Activated CD8-positive, alpha-beta memory T cell treated with anti-CD3 and anti-CD28 coated beads, Interleukin-2, amount 10 ng/mL, durations not matched to agents 7 days and 5 days (primary cell): ENCODE results near the gene TRIM22. TPM values are rescaled to one million over a fixed set of nuclear protein-coding genes. Genes with fewer than 3 reads are reported as not detected.
"Not testable (repeated sequence)": the region's sequence is repeated elsewhere in the genome, so short reads cannot be mapped to it uniquely, and the experiment has no call there.

ENCODE experiments used
- ATAC-seq: fragments of 150-1000 bp; cut with Tn5 transposase; one replicate; pipeline ENCODE4 v1.10.0; 2021; ENCODE audit warnings: moderate library complexity
- CTCF ChIA-PET: fragments of 350-600 bp; sonication (Branson Sonifier 250); formaldehyde crosslinking; loops from one replicate; lab custom pipeline; 2021; ENCODE audit warnings: antibody characterized with exemption; lab: Charles Lee
- DNase-seq: peaks from one replicate; pipeline ENCODE4 v3.0.0-alpha.2; 2020
- H3K27ac Mint-ChIP-seq: one replicate; pipeline ENCODE4 v1.8.0; 2021; ENCODE audit warnings: mild to moderate bottlenecking, mixed read lengths
- H3K27me3 Mint-ChIP-seq: one replicate; pipeline ENCODE4 v1.8.0; 2021; ENCODE audit warnings: mixed read lengths
- H3K36me3 Mint-ChIP-seq: one replicate; pipeline ENCODE4 v1.8.0; 2021; ENCODE audit warnings: mild to moderate bottlenecking, mixed read lengths
- H3K4me1 Mint-ChIP-seq: one replicate; pipeline ENCODE4 v1.8.0; 2021; ENCODE audit warnings: mixed read lengths
- H3K4me3 Mint-ChIP-seq: one replicate; pipeline ENCODE4 v1.8.0; 2021; ENCODE audit warnings: mild to moderate bottlenecking, moderate library complexity, mixed read lengths
- H3K9me3 Mint-ChIP-seq: one replicate; pipeline ENCODE4 v1.8.0; 2022; ENCODE audit warnings: low read depth, mixed read lengths
- total RNA-seq, 2 experiments: library from RNA; stranded (reverse); gene quantifications; one replicate each; pipeline ENCODE4 v1.2.3, GENCODE V29; 2021

The TRIM22 gene, protein sequence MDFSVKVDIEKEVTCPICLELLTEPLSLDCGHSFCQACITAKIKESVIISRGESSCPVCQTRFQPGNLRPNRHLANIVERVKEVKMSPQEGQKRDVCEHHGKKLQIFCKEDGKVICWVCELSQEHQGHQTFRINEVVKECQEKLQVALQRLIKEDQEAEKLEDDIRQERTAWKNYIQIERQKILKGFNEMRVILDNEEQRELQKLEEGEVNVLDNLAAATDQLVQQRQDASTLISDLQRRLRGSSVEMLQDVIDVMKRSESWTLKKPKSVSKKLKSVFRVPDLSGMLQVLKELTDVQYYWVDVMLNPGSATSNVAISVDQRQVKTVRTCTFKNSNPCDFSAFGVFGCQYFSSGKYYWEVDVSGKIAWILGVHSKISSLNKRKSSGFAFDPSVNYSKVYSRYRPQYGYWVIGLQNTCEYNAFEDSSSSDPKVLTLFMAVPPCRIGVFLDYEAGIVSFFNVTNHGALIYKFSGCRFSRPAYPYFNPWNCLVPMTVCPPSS
- total RNA-seq: 100 to 1,000 TPM; 139 to 238 TPM

DNA sequence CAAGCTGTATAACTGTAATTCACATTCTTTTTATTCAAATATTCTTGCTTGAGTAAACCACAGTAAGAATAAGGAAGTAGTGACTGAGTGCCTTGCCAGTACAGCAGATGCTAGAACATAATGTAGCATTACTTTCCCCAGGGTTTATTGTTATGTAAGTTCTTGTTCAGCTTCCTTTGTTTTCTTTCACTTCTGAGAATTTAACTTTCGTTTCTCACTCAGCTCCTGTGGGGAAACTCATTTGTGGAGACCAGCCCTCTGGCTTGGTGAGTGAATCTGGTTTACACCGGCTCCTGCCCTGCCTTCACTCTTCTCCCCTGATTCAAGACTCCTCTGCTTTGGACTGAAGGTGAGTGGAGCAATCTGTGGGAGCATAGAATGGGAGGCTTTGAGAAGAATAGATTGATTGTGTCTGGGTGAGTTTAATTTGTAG lies at the start of gene TRIM22:
Gene TRIM22 (plus strand): TSS at position 240 of the 433 bp plus-strand sequence. CDS start 6,443 bp downstream, outside the sequence.
- peak within 1 kb of the TSS; percentile 95 for H3K27ac Mint-ChIP-seq
- CTCF ChIA-PET: interaction anchor here (0.8 to 1.2 kb wide), 5 partner anchors 10 to 120 kb away, joined by 3 to 7 read pairs (median 3); no protein-coding TSS in a partner anchor
- H3K36me3 Mint-ChIP-seq: peaks cover 34% of the 10 kb centered on the region
- ATAC-seq (peak; percentile 72), DNase-seq (peak; percentile 86)
- H3K4me3 Mint-ChIP-seq: peak within 1 kb of the TSS; percentile 88
- no peaks in the 10 kb centered on the region for H3K27me3 Mint-ChIP-seq
- H3K4me1 Mint-ChIP-seq: peaks cover 39% of the 10 kb centered on the region
- H3K9me3 Mint-ChIP-seq: no peaks in the 10 kb centered on the region

DNA sequence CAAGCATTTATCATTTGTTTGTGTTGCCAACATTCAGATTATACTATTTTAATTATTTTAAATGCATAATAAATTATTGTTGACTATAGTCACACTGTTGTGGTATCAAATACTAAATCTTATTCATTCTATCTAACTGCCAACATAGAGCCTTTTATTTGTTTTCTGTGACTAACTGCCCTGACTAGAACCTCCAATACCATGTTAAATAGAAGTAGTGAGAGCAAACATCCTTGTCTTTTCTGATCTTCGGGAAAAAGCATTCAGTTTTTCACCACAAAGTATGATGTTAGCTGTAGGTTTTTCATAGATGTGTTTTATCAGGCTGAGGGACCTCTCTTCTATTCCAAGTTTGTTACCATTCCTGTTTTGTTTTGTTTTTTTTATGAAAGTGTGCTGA lies 49.6 kb upstream of the TRIM22 start:
- Mint-ChIP-seq H3K4me3 (no peak overlapping the region), H3K36me3 (peaks cover 56% of the 10 kb centered on the region), H3K27me3 (no peaks in the 10 kb centered on the region), H3K9me3 (peaks cover 3% of the 10 kb centered on the region), H3K4me1 (peaks cover 11% of the 10 kb centered on the region), H3K27ac (no peak overlapping the region)
- DNase-seq: no peak
- CTCF ChIA-PET: no interaction called here
- no peak for ATAC-seq

DNA sequence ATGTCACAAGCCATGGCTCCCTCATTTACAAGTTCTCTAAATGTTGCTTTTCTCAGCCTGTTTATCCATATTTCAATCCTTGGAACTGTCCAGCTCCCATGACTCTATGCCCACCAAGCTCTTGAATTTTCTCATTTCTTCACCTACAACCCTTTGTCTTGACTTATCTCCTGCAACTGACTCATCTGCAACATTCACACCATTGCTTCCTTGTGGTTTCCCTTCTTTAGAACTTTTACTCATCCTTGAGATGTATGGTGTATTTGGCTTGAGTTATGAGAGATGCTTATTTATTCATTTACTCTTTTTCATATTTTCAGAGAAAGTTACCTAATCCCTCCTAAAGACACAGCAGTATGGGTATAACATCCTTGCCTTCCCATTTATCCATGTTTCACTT lies 46.0 kb upstream of the TRIM22 start:
- H3K27ac Mint-ChIP-seq: no peak overlapping the region
- peaks cover 37% of the 10 kb centered on the region for H3K36me3 Mint-ChIP-seq
- peak; percentile 33 for ATAC-seq
- H3K9me3 Mint-ChIP-seq: peaks cover 3% of the 10 kb centered on the region
- DNase-seq: no peak
- no peaks in the 10 kb centered on the region for H3K27me3 Mint-ChIP-seq
- H3K4me3 Mint-ChIP-seq: no peak overlapping the region
- CTCF ChIA-PET: no interaction called here
- H3K4me1 Mint-ChIP-seq: peaks cover 11% of the 10 kb centered on the region

DNA sequence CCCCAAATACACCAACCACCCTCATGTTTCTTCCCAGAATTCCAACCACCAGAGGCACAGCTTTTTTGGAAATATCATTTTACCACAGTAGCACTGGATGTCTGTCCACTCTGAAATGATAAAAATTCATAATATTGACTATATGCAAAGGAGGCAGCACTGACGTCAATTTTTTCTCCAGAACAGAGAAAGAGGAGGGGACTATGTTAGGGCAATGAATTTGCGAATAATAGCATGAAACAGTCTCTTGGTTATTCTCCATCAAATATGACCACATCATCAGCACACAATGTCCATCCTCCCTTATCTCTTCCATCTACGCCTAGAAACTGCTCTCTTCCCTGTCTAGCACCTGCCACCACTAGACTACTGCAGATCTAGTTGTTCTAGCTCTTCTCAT lies 43.5 kb upstream of the TRIM22 start:
- DNase-seq (no peak), ATAC-seq (no peak)
- Mint-ChIP-seq H3K36me3 (peaks cover 28% of the 10 kb centered on the region), H3K4me3 (no peak overlapping the region), H3K4me1 (peaks cover 11% of the 10 kb centered on the region), H3K27ac (no peak overlapping the region), H3K9me3 (peaks cover 1% of the 10 kb centered on the region), H3K27me3 (no peaks in the 10 kb centered on the region)
- CTCF ChIA-PET: no interaction called here

DNA sequence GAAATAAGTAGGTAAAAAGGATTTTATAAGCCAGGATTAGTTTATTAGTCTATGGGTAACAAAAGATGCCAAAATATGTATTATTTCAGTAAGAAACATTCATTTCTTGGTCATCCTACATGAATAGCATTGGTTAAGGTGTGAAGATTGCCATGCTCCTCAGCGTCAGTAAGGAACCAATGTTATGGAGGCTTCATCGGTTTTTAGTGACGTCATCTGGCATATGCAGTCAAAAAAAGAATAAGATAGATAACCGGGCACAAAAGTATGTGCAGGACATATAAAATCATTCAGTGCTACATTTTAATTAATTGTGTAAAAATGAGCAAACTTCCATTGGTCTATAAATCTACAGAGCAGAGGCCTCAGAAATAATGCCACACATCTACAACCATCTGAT lies 34.1 kb upstream of the TRIM22 start:
- no peak for ATAC-seq
- CTCF ChIA-PET: no interaction called here
- peaks cover 4% of the 10 kb centered on the region for H3K4me1 Mint-ChIP-seq
- peaks cover 13% of the 10 kb centered on the region for H3K36me3 Mint-ChIP-seq
- no peak for DNase-seq
- peaks cover 2% of the 10 kb centered on the region for H3K9me3 Mint-ChIP-seq
- no peak overlapping the region for H3K27ac Mint-ChIP-seq
- no peaks in the 10 kb centered on the region for H3K27me3 Mint-ChIP-seq
- H3K4me3 Mint-ChIP-seq: no peak overlapping the region

DNA sequence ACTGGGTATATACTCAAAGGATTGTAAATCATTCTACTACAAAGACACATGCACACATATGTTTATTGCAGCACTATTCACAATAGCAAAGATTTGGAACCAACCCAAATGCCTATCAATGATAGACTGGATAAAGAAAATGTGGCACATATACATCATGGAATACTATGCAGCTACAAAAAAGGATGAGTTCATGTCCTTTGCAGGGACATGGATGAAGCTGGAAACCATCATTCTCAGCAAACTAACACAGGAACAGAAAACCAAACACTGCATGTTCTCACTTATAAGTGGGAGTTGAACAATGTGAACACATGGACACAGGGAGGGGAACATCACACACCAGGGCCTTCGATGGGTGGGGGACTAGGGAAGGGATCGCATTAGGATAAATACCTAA lies 32.6 kb upstream of the TRIM22 start:
- H3K27ac Mint-ChIP-seq, CTCF ChIA-PET, ATAC-seq, H3K4me3 Mint-ChIP-seq, H3K27me3 Mint-ChIP-seq, H3K9me3 Mint-ChIP-seq, DNase-seq, H3K4me1 Mint-ChIP-seq: not testable (repeated sequence)
- peaks cover 13% of the 10 kb centered on the region for H3K36me3 Mint-ChIP-seq

DNA sequence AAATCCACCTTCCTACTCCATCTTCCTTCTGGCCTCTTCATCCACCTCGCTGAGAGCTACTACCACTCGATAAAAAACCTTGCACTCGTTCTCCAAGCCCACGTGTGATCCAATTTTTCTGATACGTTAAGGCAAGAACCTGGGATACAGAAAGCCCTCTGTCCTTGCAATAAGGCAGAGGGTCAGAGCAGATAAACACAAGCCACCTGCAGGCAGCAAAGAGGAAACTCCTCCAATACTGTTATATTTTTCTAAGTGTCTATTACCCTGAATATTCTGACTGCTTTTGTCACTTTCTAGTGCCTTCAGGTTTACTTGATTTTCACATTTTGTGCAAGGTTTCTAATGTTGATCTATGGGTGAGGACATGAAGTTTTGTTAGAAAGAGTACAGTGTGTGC lies 31.3 kb upstream of the TRIM22 start:
- Mint-ChIP-seq H3K36me3 (peaks cover 13% of the 10 kb centered on the region), H3K4me3 (no peak overlapping the region), H3K27ac (no peak overlapping the region), H3K9me3 (peaks cover 2% of the 10 kb centered on the region), H3K4me1 (peaks cover 4% of the 10 kb centered on the region), H3K27me3 (no peaks in the 10 kb centered on the region)
- ATAC-seq: no peak
- CTCF ChIA-PET: no interaction called here
- DNase-seq: no peak

DNA sequence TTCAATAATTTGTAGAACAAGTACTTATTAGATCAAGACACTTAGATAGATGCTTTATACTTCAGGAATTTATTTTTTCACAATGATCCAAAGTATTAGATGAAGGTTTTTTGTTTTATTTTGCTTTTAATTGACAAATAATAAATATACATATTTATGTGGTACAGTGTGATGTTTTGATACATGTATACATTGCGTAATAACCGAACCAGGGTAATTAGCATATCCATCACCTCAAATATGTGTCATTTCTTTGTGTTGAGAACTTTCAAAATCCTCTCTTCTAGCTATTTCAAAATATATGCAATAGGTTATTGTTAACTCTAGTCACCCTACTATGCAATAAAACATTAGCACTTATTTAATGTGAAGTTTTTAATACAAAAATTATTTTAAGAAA lies 26.1 kb upstream of the TRIM22 start:
- Mint-ChIP-seq H3K27me3 (no peaks in the 10 kb centered on the region), H3K9me3 (no peaks in the 10 kb centered on the region), H3K4me1 (peaks cover 4% of the 10 kb centered on the region), H3K27ac (no peak overlapping the region), H3K36me3 (peaks cover 22% of the 10 kb centered on the region), H3K4me3 (no peak overlapping the region)
- DNase-seq (no peak), ATAC-seq (no peak)
- CTCF ChIA-PET: no interaction called here

DNA sequence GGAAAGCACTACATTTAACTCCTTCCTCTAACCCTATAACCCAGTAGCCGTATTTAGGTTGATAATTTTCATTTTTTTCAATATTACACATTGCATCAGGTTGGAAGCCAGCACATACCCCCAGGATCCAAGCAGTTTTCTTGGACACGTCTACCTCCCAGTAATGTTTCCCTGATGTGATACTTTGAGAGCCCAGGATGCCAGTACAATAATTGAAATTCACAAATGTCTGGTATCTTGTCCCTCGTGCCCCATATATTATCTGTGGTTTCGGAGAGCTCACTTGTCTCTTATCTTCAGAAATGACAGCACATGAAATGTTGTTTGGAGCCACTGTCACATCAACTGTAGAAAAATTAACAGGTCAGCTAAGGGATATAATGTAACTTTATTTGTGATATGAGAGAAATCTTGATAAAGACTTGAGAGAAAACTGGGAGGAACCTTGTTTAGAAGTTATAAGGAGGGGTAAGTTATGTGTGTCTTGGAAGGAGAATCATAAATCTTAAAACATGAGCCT lies 24.5 kb upstream of the TRIM22 start:
- Mint-ChIP-seq H3K9me3 (no peaks in the 10 kb centered on the region), H3K27me3 (no peaks in the 10 kb centered on the region), H3K36me3 (peaks cover 34% of the 10 kb centered on the region), H3K27ac (no peak overlapping the region), H3K4me3 (no peak overlapping the region), H3K4me1 (peaks cover 2% of the 10 kb centered on the region)
- ATAC-seq (no peak), DNase-seq (no peak)
- CTCF ChIA-PET: no interaction called here

DNA sequence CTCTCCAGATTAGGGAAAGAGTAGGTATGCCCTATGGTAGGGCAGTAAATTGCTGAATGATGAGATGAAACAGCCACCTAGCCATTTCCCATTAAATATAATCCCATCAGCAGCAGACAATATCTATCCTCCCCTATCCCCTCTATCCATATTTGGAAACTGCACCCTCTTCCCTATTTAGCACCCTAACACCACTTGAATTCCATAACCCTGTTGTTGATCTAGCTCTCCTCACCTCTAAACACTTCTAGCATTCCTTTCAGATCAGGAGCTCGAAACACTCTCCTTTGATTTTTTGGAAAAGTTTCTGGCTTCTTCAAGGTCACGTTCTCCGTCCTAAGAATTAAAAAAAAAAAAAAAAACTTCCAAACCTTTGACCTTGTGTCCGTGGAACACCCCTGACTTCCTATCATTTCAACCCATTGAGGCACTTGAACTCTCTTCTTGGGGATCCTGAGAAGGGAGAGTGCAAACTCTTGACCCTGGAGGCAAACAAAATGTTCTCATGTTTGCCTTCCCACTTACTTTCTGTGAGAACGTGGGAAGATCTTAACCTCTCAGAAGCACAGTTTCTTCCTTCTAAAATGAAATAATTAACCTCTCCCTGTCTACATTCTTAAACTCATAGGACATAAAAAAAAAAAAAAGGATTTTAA lies 23.7 kb upstream of the TRIM22 start:
- no peak overlapping the region for H3K27ac Mint-ChIP-seq
- peaks cover 41% of the 10 kb centered on the region for H3K36me3 Mint-ChIP-seq
- CTCF ChIA-PET: no interaction called here

DNA sequence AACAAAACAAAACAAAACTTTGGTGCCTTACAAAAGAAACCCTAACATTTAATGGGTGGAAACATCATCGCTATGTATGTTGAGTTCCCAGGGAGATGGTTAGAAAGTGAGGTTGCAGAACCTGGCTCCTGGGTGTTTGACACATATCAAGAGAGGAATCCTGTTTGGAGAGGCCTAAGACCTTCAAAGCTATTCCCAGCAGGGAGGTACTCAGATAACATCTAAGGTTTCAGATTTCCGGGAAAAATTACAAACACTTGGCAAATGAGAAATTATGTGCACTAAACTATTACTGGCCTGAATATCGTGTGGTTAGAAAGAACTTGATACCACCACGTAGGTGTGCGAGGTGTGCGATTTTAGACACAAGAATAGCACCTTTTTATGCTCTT lies 23.2 kb upstream of the TRIM22 start:
- ATAC-seq (no peak), DNase-seq (no peak)
- no peaks in the 10 kb centered on the region for H3K9me3 Mint-ChIP-seq
- H3K4me3 Mint-ChIP-seq: no peak overlapping the region
- no peak overlapping the region for H3K27ac Mint-ChIP-seq
- peaks cover 44% of the 10 kb centered on the region for H3K36me3 Mint-ChIP-seq
- no peaks in the 10 kb centered on the region for H3K27me3 Mint-ChIP-seq
- no peaks in the 10 kb centered on the region for H3K4me1 Mint-ChIP-seq
- CTCF ChIA-PET: no interaction called here

More for the DNA sequence above, 23.7 kb upstream of the TRIM22 start:
- H3K9me3 Mint-ChIP-seq: no peaks in the 10 kb centered on the region
- H3K27me3 Mint-ChIP-seq: no peaks in the 10 kb centered on the region
- H3K4me3 Mint-ChIP-seq: no peak overlapping the region
- DNase-seq (no peak), ATAC-seq (no peak)
- no peaks in the 10 kb centered on the region for H3K4me1 Mint-ChIP-seq

DNA sequence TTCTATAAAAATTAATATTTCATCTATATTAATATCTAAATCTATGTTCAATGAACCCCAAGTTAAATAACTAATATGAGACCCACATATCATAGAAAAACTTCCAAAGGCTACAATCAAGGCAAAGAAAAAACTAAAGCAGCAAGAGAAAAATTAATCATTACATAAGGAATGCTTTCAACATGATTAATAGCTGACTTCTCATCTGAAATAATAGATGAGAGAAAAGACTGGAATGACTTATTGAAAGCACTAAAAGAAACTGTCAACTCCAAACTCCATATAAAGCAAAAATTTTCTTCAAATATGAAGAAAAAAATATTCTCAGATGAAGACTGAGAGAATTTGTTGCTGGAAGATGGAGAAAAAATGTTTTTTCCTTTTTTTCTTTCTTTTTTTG lies 17.8 kb upstream of the TRIM22 start:
- CTCF ChIA-PET: no interaction called here
- no peaks in the 10 kb centered on the region for H3K9me3 Mint-ChIP-seq
- ATAC-seq (no peak), DNase-seq (no peak)
- peaks cover 43% of the 10 kb centered on the region for H3K36me3 Mint-ChIP-seq
- no peaks in the 10 kb centered on the region for H3K27me3 Mint-ChIP-seq
- H3K4me3 Mint-ChIP-seq: no peak overlapping the region
- H3K27ac Mint-ChIP-seq: no peak overlapping the region
- no peaks in the 10 kb centered on the region for H3K4me1 Mint-ChIP-seq

DNA sequence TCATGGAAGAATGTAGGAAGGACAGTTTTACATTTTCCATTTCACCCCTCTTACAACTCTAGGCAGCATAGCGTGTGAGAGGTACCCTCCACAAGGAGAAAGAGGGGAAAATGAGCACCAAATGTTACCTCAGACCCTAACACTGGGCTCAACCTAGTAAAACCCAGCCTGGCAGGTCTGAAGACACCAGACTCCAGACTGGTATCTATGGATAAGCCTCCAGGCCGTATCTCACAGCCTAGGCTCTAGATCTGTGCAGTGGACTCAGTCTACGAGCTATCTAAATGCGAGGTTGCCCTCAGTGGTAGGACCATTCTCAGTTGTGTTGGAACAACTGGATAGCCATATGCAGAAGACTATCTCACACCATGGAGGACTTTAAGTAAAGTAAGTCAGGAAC lies 15.2 kb upstream of the TRIM22 start:
- DNase-seq: no peak
- CTCF ChIA-PET: no interaction called here
- H3K4me3 Mint-ChIP-seq: no peak overlapping the region
- no peak overlapping the region for H3K27ac Mint-ChIP-seq
- peaks cover 10% of the 10 kb centered on the region for H3K4me1 Mint-ChIP-seq
- no peak for ATAC-seq
- H3K9me3 Mint-ChIP-seq: no peaks in the 10 kb centered on the region
- H3K27me3 Mint-ChIP-seq: no peaks in the 10 kb centered on the region
- peaks cover 53% of the 10 kb centered on the region for H3K36me3 Mint-ChIP-seq
